ENCODE data around the gene C19orf38. TPM values are rescaled to one million over a fixed set of nuclear protein-coding genes. Genes with fewer than 3 reads are reported as not detected.

C19orf38 gene
- total RNA-seq, 1 experiment from 2014 or later = 0.61 TPM

DNA sequence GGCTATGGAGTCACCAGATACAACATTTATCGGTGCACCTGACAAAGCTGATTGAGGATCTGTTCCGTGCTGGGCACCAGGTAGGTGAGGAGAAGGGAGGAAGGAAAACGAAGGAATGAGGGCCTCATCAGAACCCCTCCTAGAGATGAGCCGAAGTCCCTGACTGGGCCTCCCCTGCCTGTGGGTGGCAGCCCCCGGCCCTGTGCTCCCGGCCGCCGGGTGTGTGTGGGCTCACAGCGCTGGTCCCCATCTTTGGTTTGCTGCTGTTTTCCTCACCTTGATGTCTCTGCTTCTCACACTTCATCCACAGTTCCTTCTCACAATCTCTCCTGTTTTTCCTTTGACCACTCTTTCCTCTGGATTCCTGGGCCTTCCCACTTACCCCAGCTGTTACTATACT is 45.0 kb upstream of the C19orf38 start:
- peaks cover 50% of the 10 kb centered on the region for H3K36me3 Mint-ChIP-seq (ENCODE audit: insufficient read depth, unreplicated experiment)
- Histone ChIP-seq H3K9me3 (no peaks in the 10 kb centered on the region), H3K36me3 (ENCODE audit: control insufficient read depth, insufficient read depth, low read length) (no peaks in the 10 kb centered on the region; the same call in 1 of the 2 replicates), H3K4me1 (no peaks in the 10 kb centered on the region), H3K4me3 (ENCODE audit: low read depth, low read length) (no peak overlapping the region), H3K27me3 (replicated peaks; ENCODE audit: control insufficient read depth, insufficient read depth, low read length) (no peaks in the 10 kb centered on the region)
- no TSS peak for BruUV-seq (replicated peaks)
- POLR2A ChIA-PET = no interaction called here
- no peak overlapping the region for H3K27ac Mint-ChIP-seq (ENCODE audit: unreplicated experiment)
- CTCF ChIA-PET = no interaction called here
- no peaks in the 10 kb centered on the region for H3K27me3 Mint-ChIP-seq (ENCODE audit: insufficient read depth, unreplicated experiment)
- H3K9me3 Mint-ChIP-seq (ENCODE audit: unreplicated experiment) = no peaks in the 10 kb centered on the region
- intact Hi-C loops (cut with micrococcal nuclease; ENCODE audit: unreplicated experiment) = no loop called here
- no peak overlapping the region for H3K4me3 Mint-ChIP-seq (ENCODE audit: unreplicated experiment)
- no peak for DNase-seq
- TF ChIP-seq CTCF (IDR thresholded peaks at IDR 0.05; ENCODE audit: insufficient read depth in 1 of 2, low read depth in 1 of 2, low read length in 1 of 2, severe bottlenecking in 1 of 2, unreplicated experiment in 1 of 2) = no peak
- no peaks in the 10 kb centered on the region for H3K4me1 Mint-ChIP-seq (ENCODE audit: low read depth, unreplicated experiment)

- H3K9me3 Mint-ChIP-seq (ENCODE audit: unreplicated experiment) = no peaks in the 10 kb centered on the region
- H3K9me3 ChIP-seq = no peaks in the 10 kb centered on the region
- DNase-seq = no peak
- no peak overlapping the region for H3K4me3 Mint-ChIP-seq (ENCODE audit: unreplicated experiment)
- H3K4me3 ChIP-seq (ENCODE audit: low read depth, low read length) = no peak overlapping the region
- H3K4me1 Mint-ChIP-seq (ENCODE audit: low read depth, unreplicated experiment) = no peaks in the 10 kb centered on the region
- H3K36me3 Mint-ChIP-seq (ENCODE audit: insufficient read depth, unreplicated experiment) = peaks cover 57% of the 10 kb centered on the region
- no peak for TF ChIP-seq CTCF (IDR thresholded peaks at IDR 0.05; ENCODE audit: insufficient read depth in 1 of 2, low read depth in 1 of 2, low read length in 1 of 2, severe bottlenecking in 1 of 2, unreplicated experiment in 1 of 2)
- intact Hi-C loops (cut with micrococcal nuclease; ENCODE audit: unreplicated experiment) = no loop called here
- no peaks in the 10 kb centered on the region for H3K4me1 ChIP-seq
- H3K27me3 ChIP-seq (replicated peaks; ENCODE audit: control insufficient read depth, insufficient read depth, low read length) = no peaks in the 10 kb centered on the region
- CTCF ChIA-PET = no interaction called here
- no peak overlapping the region for H3K27ac Mint-ChIP-seq (ENCODE audit: unreplicated experiment)
- H3K36me3 ChIP-seq (ENCODE audit: control insufficient read depth, insufficient read depth, low read length) = no peaks in the 10 kb centered on the region; the same call in 1 of the 2 replicates
- no peaks in the 10 kb centered on the region for H3K27me3 Mint-ChIP-seq (ENCODE audit: insufficient read depth, unreplicated experiment)
- POLR2A ChIA-PET = no interaction called here
- TSS peak; percentile 18 for BruUV-seq (replicated peaks)
Observed at GRCh38 chr19:10805065-10805757, 43.0 kb upstream of the C19orf38 start.

DNA sequence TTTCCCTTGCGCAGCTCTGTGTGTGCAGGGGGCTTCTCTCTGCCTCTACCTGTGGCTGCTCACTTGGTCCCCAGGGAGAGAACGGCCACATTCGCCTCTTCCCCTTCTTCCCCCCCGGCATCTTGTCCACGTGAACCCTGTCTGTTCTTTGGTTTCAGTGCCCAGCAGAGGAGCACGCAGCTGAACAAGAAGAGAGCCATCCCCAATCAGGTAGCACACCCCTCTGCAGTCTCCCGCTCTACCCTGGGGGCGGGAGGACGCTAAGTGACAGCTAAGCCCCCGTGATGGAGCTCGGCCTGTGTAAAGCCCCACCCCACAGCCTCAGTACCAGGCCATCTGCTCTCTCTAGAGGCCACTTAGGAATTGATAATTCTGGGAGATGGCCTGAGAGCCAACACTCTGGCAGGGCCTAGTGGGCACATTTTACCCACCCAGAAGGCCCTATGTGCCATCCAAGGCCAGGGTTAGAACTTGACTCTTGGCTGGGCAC is 42.4 kb upstream of the C19orf38 start:
- CTCF ChIA-PET = no interaction called here

More for the DNA sequence above, 42.4 kb upstream of the C19orf38 start:
- Histone ChIP-seq H3K27me3 (replicated peaks; ENCODE audit: control insufficient read depth, insufficient read depth, low read length) (no peaks in the 10 kb centered on the region), H3K4me3 (ENCODE audit: low read depth, low read length) (no peak overlapping the region), H3K9me3 (no peaks in the 10 kb centered on the region), H3K36me3 (ENCODE audit: control insufficient read depth, insufficient read depth, low read length) (no peaks in the 10 kb centered on the region; the same call in 1 of the 2 replicates), H3K4me1 (no peaks in the 10 kb centered on the region)
- no peak overlapping the region for H3K4me3 Mint-ChIP-seq (ENCODE audit: unreplicated experiment)
- no peaks in the 10 kb centered on the region for H3K9me3 Mint-ChIP-seq (ENCODE audit: unreplicated experiment)
- peaks cover 57% of the 10 kb centered on the region for H3K36me3 Mint-ChIP-seq (ENCODE audit: insufficient read depth, unreplicated experiment)
- intact Hi-C loops (cut with micrococcal nuclease; ENCODE audit: unreplicated experiment) = no loop called here
- H3K4me1 Mint-ChIP-seq (ENCODE audit: low read depth, unreplicated experiment) = no peaks in the 10 kb centered on the region
- H3K27ac Mint-ChIP-seq (ENCODE audit: unreplicated experiment) = no peak overlapping the region
- POLR2A ChIA-PET = no interaction called here
- TF ChIP-seq CTCF (IDR thresholded peaks at IDR 0.05; ENCODE audit: insufficient read depth in 1 of 2, low read depth in 1 of 2, low read length in 1 of 2, severe bottlenecking in 1 of 2, unreplicated experiment in 1 of 2) = no peak
- no TSS peak for BruUV-seq (replicated peaks)
- no peak for DNase-seq
- no peaks in the 10 kb centered on the region for H3K27me3 Mint-ChIP-seq (ENCODE audit: insufficient read depth, unreplicated experiment)
